MM.1S (cell line): ENCODE measurements around the gene DMBT1.

Experiments used
- DNase-seq: peaks from one replicate; pipeline ENCODE4 v3.0.0-alpha.2; 2015
- H2AFZ ChIP-seq: fragments of 300-600 bp; sonication (generic); 2 replicates; pipeline ENCODE4 v1.6.0; 2016; ENCODE audit warnings: antibody characterized with exemption, low read length
- H3F3A ChIP-seq: fragments of 300-600 bp; sonication (generic); 2 replicates; pipeline ENCODE4 v1.6.1; 2016; ENCODE audit warnings: mild to moderate bottlenecking, antibody characterized with exemption, low read length, moderate library complexity, mixed read lengths; ENCODE audit not compliant: insufficient read depth
- H3K27ac ChIP-seq: fragments of 300-600 bp; sonication (generic); 2 replicates; pipeline ENCODE4 v1.5.1; 2016; ENCODE audit warnings: mild to moderate bottlenecking, low read length
- H3K27me3 ChIP-seq: fragments of 300-600 bp; sonication (generic); replicated peaks from 2 replicates; pipeline ENCODE4 v1.6.0; 2016; ENCODE audit warnings: low read length; ENCODE audit not compliant: insufficient read depth
- H3K36me3 ChIP-seq: fragments of 300-600 bp; sonication (generic); replicated peaks from 2 replicates; pipeline ENCODE4 v1.6.1; 2016; ENCODE audit warnings: mild to moderate bottlenecking, low read length, mixed read lengths; ENCODE audit not compliant: insufficient read depth
- H3K4me1 ChIP-seq: fragments of 300-600 bp; sonication (generic); 2 replicates; pipeline ENCODE4 v1.6.1; 2016; ENCODE audit warnings: low read length, mixed read lengths
- H3K4me2 ChIP-seq: fragments of 300-600 bp; sonication (generic); 2 replicates; pipeline ENCODE4 v1.6.0; 2016; ENCODE audit warnings: low read depth, low read length
- H3K4me3 ChIP-seq: fragments of 300-600 bp; sonication (generic); 2 replicates; pipeline ENCODE4 v1.5.1; 2016; ENCODE audit warnings: low read length, mixed read lengths
- H3K79me2 ChIP-seq: fragments of 300-600 bp; sonication (generic); 2 replicates; pipeline ENCODE4 v1.6.1; 2016; ENCODE audit warnings: mixed run types, low read length, mixed read lengths
- H3K9ac ChIP-seq: fragments of 300-600 bp; sonication (generic); 2 replicates; pipeline ENCODE4 v1.6.1; 2016; ENCODE audit warnings: low read length, mixed read lengths
- H3K9me2 ChIP-seq: fragments of 300-600 bp; sonication (generic); replicated peaks from 2 replicates; pipeline ENCODE4 v1.6.1; 2016; ENCODE audit warnings: mild to moderate bottlenecking, low read length, mixed read lengths; ENCODE audit not compliant: insufficient read depth
- H3K9me3 ChIP-seq: fragments of 300-600 bp; sonication (generic); replicated peaks from 2 replicates; pipeline ENCODE4 v1.6.1; 2016; ENCODE audit warnings: mild to moderate bottlenecking, low read length, mixed read lengths; ENCODE audit not compliant: insufficient read depth
- H4K20me1 ChIP-seq: fragments of 300-600 bp; sonication (generic); 2 replicates; pipeline ENCODE4 v1.6.1; 2016; ENCODE audit warnings: mild to moderate bottlenecking, low read length, moderate library complexity, mixed read lengths; ENCODE audit not compliant: insufficient read depth
- EZH2 ChIP-seq: fragments of 300-600 bp; sonication (generic); optimal IDR thresholded peaks from 2 replicates; pipeline ENCODE3; 2017; ENCODE audit warnings: low read depth, mild to moderate bottlenecking, antibody characterized with exemption, low read length, mixed read lengths
- EZH2phosphoT487 ChIP-seq: fragments of 300-600 bp; sonication (generic); IDR thresholded peaks from 2 replicates; pipeline ENCODE4 v1.6.1; 2018; ENCODE audit warnings: antibody characterized with exemption, low read length
- TF ChIP-seq, protein P1 (sequence below): fragments of 300-600 bp; sonication (generic); IDR thresholded peaks from 2 replicates; pipeline ENCODE4 v1.5.1; 2016; ENCODE audit warnings: antibody characterized with exemption, low read length, mixed read lengths

Gene DMBT1

DNA sequence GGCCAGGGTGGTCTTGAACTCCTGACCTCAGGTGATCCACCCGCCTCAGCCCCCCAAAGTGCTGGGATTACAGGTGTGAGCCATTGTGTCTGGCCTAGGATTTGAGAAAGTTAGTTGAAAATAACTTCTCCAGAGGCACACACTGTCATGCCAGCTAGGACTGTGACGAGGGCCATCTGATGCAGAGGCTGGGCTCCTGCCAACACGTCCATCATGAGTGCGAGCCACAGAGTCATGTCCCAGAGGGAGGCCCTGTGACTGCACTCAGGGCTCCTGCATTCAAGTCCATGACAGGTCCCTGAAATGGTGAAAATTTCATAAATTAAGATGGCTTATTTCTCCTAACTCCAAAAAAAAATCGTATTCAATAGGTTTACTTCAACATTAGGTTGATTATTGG is 122.0 kb downstream of the DMBT1 start:
- Histone ChIP-seq H3K27ac (no peak overlapping the region), H3K36me3 (no peaks in the 10 kb centered on the region), H3K79me2 (no peaks in the 10 kb centered on the region), H3K9me3 (no peaks in the 10 kb centered on the region), H3K9ac (no peak overlapping the region), H3K4me2 (no peak overlapping the region), H3K9me2 (no peaks in the 10 kb centered on the region), H3K4me1 (no peaks in the 10 kb centered on the region), H3K4me3 (no peak overlapping the region), H4K20me1 (no peaks in the 10 kb centered on the region), H2AFZ (no peak overlapping the region), H3K27me3 (no peaks in the 10 kb centered on the region), H3F3A (no peaks in the 10 kb centered on the region)
- DNase-seq = no peak
- TF ChIP-seq, protein P1, sequence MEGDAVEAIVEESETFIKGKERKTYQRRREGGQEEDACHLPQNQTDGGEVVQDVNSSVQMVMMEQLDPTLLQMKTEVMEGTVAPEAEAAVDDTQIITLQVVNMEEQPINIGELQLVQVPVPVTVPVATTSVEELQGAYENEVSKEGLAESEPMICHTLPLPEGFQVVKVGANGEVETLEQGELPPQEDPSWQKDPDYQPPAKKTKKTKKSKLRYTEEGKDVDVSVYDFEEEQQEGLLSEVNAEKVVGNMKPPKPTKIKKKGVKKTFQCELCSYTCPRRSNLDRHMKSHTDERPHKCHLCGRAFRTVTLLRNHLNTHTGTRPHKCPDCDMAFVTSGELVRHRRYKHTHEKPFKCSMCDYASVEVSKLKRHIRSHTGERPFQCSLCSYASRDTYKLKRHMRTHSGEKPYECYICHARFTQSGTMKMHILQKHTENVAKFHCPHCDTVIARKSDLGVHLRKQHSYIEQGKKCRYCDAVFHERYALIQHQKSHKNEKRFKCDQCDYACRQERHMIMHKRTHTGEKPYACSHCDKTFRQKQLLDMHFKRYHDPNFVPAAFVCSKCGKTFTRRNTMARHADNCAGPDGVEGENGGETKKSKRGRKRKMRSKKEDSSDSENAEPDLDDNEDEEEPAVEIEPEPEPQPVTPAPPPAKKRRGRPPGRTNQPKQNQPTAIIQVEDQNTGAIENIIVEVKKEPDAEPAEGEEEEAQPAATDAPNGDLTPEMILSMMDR = no peak
- TF ChIP-seq EZH2phosphoT487 = no peak
- no peak for TF ChIP-seq EZH2

DNA sequence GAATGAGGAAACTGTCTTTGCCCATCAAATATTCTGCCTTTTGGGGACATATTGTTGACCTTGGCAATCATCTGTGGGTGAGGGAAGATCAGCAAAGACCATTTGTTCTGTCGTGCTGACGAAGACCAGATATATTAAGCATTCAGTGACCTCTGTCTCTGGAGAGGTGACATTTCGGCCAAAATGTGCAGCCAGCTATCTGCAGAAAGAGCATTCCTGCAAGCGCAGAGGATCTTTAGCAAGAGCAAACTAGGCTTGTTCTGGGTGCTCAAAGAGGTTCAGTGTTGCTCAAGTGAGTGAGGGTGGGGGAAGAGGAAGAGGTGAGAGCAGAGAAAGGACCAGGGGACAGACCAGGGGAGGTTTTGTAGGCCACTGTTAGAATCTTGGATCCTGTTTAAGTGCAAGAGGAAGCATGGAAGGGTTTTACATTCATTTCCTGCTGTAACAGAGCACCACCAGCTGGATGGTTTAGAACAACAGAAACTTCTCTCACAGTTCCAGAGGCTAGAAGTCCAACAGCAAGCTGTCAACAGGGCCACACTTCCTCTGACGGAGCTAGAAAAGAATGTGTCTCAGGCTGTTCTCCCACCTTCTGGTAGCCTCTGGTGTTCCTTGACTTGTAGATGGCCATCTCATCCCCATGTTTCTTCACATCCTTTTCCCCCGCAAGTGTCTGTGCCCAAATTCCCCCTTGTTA is 127.9 kb downstream of the DMBT1 start:
- Histone ChIP-seq H4K20me1 (no peaks in the 10 kb centered on the region), H3K9me2 (no peaks in the 10 kb centered on the region), H3K27me3 (no peaks in the 10 kb centered on the region), H3K9me3 (no peaks in the 10 kb centered on the region), H3K9ac (no peak overlapping the region), H3K4me2 (no peak overlapping the region), H3K4me3 (no peak overlapping the region), H3K4me1 (no peaks in the 10 kb centered on the region), H3F3A (no peaks in the 10 kb centered on the region), H3K79me2 (no peaks in the 10 kb centered on the region), H3K27ac (no peak overlapping the region), H2AFZ (no peak overlapping the region), H3K36me3 (no peaks in the 10 kb centered on the region)
- TF ChIP-seq EZH2phosphoT487 = no peak
- no peak for TF ChIP-seq EZH2
- TF ChIP-seq, protein P1 = no peak
- no peak for DNase-seq

DNA sequence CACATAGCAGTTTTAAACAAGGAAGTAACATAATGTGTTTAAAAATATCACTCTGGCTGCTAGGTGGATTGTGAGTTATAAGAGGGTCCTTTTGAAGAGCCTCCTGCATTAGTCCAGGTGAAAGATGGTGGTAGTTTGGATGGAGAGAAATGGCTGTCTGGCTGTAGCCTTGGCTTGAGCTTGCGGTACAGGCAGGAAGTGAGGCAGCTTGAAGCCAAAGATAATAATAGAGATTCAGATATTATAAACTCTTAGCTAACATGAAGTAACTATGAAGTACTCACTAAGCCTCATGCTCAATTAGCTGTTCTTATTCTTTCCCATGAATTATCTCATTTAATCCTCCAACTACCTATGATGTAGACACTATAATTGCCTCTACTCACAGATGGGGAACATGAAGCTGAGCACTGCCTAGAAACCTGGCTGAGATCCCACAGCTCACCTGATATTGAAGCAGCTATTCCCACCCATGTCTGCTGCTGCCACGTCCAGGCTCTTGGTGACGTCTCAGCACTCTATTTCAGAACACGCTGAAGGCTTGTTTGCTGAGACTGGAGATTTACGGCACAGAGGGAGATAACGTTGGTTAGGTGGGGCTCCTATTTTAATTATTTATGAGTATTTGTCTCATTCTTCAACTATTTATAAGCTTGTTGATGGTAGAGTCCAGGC is 128.7 kb downstream of the DMBT1 start:
- H3K4me3 ChIP-seq = no peak overlapping the region
- DNase-seq = no peak
- no peak overlapping the region for H3K27ac ChIP-seq
- no peak overlapping the region for H3K4me2 ChIP-seq
- H3K4me1 ChIP-seq = no peaks in the 10 kb centered on the region
- H3K27me3 ChIP-seq = no peaks in the 10 kb centered on the region
- H3K36me3 ChIP-seq = no peaks in the 10 kb centered on the region
- no peaks in the 10 kb centered on the region for H3F3A ChIP-seq
- H3K9ac ChIP-seq = no peak overlapping the region
- H4K20me1 ChIP-seq = no peaks in the 10 kb centered on the region
- no peaks in the 10 kb centered on the region for H3K9me2 ChIP-seq
- H2AFZ ChIP-seq = no peak overlapping the region
- no peaks in the 10 kb centered on the region for H3K79me2 ChIP-seq
- H3K9me3 ChIP-seq = no peaks in the 10 kb centered on the region
- TF ChIP-seq, protein P1 = no peak
- TF ChIP-seq EZH2phosphoT487 (no peak), EZH2 (no peak)
